GM19193 (cell line): Measurements from ENCODE around the gene SF3A2.
A peak's percentile ranks its signal among the peaks of the same experiment; 100 is the strongest.

Experiments
- POLR2A ChIP-seq: IDR thresholded peaks from 4 replicates; pipeline ENCODE4 v1.6.1; 2011; ENCODE audit not compliant: insufficient read depth, insufficient read length; ENCODE audit errors: extremely low read depth

SF3A2 gene, protein sequence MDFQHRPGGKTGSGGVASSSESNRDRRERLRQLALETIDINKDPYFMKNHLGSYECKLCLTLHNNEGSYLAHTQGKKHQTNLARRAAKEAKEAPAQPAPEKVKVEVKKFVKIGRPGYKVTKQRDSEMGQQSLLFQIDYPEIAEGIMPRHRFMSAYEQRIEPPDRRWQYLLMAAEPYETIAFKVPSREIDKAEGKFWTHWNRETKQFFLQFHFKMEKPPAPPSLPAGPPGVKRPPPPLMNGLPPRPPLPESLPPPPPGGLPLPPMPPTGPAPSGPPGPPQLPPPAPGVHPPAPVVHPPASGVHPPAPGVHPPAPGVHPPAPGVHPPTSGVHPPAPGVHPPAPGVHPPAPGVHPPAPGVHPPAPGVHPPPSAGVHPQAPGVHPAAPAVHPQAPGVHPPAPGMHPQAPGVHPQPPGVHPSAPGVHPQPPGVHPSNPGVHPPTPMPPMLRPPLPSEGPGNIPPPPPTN

DNA sequence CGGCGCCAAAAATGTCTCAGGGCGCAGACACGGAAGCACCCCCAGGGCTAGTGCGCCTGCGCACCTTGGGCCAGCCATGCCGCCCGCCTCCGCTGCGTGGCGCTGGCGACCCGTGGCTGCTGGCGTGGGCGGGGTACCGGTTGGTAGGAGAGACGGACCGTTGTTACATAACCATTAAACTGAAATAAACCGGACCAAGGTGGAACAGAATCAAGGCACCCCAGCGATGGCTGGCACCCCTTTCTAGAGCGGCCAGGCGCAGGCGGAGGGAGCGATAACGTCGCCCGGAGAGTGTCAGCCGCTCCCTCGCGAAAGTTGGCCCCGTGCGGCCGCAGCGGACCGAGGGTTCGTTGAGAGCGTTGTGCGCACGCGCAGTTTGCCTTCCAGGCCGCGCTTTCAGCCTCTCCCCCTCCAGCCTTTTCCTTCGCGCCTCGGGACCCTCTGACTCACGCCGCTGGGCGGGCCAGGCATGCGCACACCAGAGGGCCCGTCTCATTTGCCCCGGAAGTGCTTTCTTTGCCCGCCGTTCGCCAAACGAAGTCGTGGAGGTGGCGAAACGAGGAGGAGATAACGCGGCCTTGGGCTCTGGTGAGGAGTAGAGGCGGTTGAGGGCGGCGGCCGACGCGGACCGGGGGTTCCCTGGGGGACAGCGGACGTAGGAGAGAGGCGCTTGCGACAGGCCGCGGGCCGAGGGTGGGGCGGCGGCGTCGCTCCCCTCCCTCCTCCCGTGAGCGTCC, at the start of gene SF3A2, which contains the start of gene PLEKHJ1:
TSS of gene SF3A2 (plus strand) at position 511 of the 737 bp plus-strand sequence. CDS start 6,595 bp downstream, outside the sequence.
TSS of gene PLEKHJ1 (minus strand) at position 16 of the 737 bp plus-strand sequence. CDS start 81 bp downstream, outside the sequence.
- peak; percentile 68 for TF ChIP-seq POLR2A

DNA sequence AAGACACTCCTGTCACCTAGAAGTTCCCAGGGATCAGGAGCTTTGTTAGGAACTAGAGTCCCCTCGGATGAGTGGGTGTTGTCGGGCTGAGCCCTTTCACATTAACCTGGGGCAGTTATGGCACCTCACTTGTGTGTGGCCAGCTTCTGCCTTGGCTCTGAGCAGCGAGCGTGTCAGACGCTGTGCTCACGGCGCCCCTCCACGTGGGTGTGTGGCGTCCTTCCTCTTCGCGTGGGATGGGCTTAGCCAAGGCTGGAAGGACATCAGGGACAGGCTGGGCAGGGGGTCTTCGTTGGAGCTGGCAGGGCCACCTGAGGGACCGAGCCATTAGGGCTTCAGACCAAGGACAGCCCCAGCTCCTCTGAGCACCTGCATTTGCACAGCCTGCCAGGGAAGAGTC, 49.5 kb upstream of the SF3A2 start:
- no peak for TF ChIP-seq POLR2A

DNA sequence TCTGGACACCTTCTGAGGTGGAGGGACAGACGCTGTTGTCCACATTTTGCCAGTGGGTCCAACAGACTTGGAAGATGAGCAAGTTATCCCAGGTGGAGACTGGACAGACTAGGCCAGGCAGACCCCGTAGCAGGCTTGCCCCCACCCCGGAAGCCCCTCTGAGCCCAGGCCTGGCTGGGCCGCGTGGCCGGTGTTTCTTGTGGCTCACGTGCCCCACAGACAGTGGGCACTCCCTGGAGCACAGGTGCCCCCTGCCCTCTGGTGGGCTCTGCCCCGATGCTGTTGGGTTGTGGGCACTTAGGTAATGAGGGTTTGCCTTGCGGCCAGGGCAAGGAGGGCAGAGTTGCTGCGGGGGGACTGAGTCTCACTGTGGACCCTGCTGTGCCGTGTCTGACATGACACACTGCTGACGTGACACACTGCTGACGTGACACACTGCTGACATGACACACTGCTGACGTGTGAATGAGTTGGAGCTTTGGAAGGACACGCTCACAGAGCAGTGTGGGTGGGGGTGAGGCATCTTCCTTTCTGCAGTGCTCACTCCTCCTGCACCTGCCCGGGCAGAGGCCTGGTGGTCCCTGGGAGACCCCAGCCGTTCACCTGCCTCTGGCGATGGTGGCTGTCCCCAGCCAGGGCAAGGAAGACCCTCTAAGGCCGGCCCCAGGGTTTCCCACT, 47.8 kb upstream of the SF3A2 start:
- no peak for TF ChIP-seq POLR2A

DNA sequence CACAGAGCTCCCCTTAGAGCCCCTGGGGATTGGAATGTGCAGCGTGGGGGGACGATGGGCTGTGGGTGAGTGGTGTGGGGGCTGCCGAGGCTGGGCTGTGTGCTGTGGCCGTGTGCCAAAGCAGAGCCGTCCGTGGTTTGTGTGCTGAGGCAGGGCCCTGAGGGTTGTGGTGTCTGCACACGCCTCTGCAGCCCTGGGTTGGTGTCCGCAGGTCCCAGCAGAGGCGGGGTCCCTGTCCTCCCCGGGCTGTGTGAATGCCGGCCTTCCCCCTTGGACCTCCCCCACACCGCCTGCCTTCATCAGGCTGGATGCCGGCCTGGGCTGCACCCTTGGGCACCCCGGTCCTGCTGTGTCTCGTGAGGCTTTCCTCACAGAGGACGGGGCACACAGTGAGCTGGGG, 46.7 kb upstream of the SF3A2 start:
- no peak for TF ChIP-seq POLR2A

DNA sequence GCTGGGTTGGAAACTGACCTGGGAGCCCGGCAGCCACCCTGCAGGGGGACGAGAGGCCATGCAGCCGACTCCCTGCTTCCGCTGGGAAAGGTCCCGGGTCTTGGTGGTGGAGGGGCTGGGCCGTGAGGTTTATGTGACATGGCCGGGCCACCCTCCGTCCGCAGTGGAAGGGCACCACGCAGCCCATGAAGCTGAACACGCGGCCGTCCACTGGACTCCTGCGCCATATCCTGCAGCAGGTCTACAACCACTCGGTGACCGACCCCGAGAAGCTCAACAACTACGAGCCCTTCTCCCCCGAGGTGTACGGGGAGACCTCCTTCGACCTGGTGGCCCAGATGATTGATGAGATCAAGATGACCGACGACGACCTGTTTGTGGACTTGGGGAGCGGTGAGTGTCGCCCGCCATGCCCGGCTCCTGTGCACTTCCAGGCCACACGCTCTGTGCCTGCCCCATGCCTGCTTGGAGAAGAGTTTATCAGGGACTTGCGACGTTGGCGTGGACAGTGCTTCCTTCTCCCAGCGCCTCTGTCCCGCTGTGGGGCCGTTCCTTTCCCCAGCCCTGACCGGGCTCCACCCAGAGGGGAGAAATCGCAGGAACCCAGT, 45.7 kb upstream of the SF3A2 start:
- no peak for TF ChIP-seq POLR2A

DNA sequence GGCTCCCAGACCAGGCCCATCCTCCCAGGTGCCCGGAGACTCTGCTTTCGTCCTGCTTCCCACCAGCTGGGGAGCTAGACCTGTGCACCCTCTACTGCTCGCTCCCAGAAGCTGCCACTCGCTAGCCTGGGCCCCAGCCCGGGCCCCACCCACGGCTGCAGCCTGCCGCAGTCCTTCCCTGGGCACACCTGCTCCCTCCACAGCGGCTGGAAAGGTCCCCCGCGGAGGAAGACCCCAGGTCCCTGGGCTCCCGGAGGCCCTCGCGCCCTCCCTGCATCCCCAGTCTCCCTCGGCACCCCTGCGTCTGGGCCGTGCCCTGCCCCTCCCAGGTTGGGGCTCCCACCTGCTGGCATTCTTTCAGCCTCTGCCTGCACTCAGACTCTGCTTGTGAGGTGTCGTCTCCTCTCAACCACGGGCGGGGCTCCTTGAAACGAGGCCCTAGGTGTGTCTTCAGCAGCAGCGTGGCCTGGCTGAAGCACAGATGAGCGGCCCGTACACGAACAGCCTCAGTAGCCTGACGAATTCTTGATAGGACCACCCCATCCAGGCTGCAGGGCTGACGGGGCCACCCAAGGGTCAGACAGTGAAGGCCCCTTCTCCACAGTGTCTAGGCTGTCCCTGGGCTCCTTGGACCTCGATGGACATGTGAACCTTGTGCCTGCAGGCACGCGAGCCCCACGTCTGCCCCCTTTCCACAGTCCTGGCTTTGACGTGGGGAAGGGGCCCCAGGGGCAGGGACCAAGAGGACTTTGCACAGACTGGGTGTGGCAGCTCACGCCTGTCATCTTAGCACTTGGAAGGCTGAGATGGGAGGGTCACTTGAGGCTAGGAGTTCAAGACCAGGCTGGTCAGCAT, 44.9 kb upstream of the SF3A2 start:
- TF ChIP-seq POLR2A = no peak

DNA sequence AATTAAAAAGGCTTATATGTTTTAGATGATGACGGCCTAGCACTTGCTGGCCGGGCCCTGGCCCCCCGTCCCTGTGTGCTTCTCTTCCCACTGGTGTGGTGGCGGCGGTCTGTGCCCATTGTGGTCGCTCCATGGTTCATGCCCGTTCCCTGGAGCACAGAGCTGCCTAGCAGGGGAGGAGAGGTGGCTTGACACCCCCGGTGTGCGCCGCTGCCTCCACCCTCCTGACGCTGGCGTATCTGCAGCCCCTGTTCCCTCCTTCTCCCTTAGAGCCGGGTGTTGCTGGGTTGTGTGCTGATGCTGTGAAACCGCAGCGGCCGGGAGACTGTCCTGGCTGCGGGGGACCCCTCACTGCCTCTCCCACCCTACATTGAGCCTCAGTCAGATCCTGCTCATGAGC, 43.8 kb upstream of the SF3A2 start:
- no peak for TF ChIP-seq POLR2A

DNA sequence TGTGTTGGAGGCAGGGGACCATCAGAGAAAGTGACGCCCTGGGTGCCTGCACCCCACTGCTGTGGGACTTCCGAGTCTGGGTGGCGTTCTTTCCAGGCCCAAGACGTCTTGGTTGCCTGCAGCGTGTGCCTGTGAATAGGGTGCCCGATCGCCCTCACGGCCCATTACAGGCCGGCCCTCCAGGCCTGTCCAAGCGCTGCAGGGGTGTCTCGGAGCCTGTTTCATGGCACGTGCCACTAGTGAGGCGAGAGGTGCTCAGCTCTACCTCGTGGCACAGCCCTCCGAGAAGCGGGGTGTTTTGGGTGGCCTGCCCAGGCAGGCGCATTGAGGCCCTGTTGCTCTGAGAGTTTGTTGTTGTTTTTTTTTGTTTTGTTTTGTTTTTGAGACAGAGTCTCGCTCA, 42.8 kb upstream of the SF3A2 start:
- no peak for TF ChIP-seq POLR2A

DNA sequence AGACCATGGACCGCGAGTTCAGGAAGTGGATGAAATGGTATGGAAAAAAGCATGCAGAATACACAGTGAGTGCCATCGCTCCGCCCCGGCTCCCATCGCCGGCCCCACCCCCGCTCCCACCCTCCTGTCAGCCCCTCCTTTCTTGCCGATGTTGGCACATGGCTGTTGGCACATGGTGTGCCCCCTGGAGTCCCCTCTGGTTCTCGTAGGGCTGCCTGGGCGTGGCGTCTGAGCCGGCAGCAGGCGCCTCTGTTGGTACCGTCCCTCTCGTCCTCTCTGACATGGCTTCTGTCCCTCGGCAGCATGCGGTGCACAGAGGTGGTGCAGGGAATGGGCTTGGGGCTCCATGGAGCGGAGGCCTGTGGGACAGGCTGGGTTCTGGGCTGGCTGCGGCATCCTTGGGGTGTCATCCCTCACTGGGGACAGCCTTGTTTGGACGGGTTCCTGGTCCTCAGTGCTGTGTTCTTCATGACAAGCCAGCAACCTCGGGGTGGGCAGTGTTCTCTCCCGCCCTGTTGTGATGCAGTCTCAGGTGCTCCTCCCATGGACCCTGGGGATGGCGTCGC, 42.0 kb upstream of the SF3A2 start:
- no peak for TF ChIP-seq POLR2A

DNA sequence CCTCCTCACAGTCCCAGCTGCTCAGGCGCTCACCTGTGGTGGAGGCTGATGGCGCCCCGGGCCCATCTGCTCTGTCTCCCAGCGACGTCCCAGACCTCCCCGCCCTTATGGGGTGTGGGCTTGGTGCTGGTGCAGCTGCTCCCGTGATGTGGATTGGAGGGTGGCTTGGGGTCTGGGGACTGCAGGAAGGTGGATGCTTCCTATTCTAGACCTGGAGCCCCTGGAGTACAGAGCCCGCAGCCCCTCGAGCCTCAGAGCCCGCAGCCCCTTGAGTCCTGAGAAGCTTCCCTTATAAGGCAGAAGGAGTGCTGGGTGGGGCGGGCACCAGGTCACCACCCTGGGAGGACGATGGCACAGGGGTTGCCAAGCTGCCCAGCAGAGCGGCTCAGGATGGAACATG, 41.3 kb upstream of the SF3A2 start:
- no peak for TF ChIP-seq POLR2A

DNA sequence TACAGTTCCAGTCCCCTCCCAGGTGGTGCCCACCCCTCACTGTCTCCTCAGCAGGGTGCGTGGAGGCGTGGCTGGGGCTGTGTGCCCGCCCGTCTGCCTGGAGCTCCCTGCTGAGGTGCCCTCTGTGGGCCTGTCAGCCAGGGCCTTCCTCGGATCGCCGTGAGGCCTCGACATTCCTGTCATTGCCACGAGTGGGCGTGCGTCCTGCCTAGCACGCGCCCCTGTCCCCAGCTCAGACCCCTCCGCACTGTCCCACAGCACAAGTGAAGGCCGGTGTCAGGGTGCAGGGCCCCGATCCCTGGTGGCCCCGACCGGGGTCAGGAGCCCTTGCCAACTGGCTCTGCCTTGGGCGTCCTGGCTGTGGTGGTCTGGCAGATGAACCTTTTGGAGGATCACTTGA, 40.7 kb upstream of the SF3A2 start:
- no peak for TF ChIP-seq POLR2A

DNA sequence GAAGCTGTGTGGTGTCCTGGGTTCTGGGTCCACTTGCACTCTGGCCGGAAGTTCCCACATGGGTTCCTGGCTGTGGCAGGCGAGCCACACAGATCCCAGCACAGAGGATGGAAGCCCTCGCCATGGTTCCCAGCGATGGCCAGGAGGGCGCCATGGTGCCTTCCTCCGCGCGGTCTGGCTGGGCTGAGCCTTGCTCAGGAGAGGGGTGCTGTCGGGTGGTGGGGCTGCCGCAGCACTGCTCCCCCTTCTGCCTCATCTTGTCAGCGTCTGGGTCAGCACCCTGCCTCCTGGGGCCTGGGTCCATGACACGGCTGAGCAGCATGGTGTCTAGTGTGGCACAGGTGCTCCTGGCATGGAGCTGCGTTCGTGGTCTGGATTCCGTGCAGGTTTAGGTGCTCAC, 39.4 kb upstream of the SF3A2 start:
- no peak for TF ChIP-seq POLR2A

DNA sequence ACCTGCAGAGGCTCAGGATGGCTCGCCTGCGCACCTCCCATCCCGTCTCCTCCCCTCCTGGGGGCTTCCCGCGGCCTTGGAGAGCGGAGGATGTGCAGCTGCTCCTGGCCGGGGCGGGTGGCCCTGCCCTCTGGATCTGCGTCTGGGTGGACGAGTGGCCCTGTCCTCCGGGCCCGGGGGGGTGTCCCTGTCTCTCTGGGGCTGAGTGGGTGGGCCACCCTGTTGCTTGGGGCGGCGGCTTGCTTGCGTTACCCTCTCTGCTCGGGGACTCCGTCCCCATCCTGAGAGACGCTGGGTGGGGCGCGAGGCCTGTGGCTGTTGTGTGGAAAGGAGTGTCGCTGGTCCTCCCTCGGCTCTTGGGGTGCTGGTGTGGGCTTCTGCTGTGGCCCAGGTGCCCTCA, 38.3 kb upstream of the SF3A2 start:
- no peak for TF ChIP-seq POLR2A

DNA sequence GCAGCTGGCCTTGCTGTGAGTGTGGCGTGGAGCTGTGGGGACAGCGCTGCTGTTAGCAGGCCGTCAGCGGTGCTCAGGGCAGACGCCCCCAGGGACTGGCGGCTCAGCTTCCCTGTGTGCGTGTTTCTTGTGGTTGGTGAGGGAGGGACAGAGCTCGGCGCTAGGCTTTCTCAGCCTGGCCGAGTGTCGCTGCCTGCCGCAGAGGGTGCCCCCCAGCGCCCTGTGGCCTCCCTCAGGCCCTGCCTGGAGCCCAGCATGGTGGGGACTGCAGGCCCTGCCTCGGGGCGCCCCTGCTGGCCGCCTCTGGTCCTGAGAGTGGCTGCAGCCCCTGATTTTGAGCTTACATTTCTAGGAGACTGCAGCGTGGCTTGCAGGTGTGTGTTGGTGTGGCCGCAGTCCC, 37.4 kb upstream of the SF3A2 start:
- no peak for TF ChIP-seq POLR2A
